GM18508 (cell line): ENCODE data around the gene STOX2.
"Not testable (repeated sequence)": the region's sequence is repeated elsewhere in the genome, so short reads cannot be mapped to it uniquely, and the experiment has no call there.

Experiments
- ATAC-seq: cut with Tn5 transposase; IDR thresholded peaks from one replicate; pipeline ENCODE4 v1.9.1; 2021; ENCODE audit warnings: moderate number of reproducible peaks; ENCODE audit not compliant: insufficient read depth, unreplicated experiment

STOX2 gene

GRCh38 chr4:184016759-184017668, 111.9 kb downstream of the STOX2 start:
- ATAC-seq = no peak

GRCh38 chr4:184019076-184019475, 114.0 kb downstream of the STOX2 start:
- ATAC-seq = no peak

GRCh38 chr4:184019667-184020623, 114.8 kb downstream of the STOX2 start:
- no peak for ATAC-seq

GRCh38 chr4:184021389-184021788, 116.3 kb downstream of the STOX2 start:
- ATAC-seq = no peak

GRCh38 chr4:184022679-184023383, 117.7 kb downstream of the STOX2 start:
- no peak for ATAC-seq

- no peak for ATAC-seq
Measured at GRCh38 chr4:184024637-184025036, 119.5 kb downstream of the STOX2 start.

- no peak for ATAC-seq
Measured at GRCh38 chr4:184028561-184029374, 123.7 kb downstream of the STOX2 start.

- ATAC-seq = no peak
Measured at GRCh38 chr4:184030036-184030435, 124.9 kb downstream of the STOX2 start.

GRCh38 chr4:184030764-184031163, 125.7 kb downstream of the STOX2 start:
- no peak for ATAC-seq

- no peak for ATAC-seq
Measured at GRCh38 chr4:184032091-184032490, 127.0 kb downstream of the STOX2 start.

GRCh38 chr4:184039963-184040383, 134.9 kb downstream of the STOX2 start:
- ATAC-seq = no peak

GRCh38 chr4:184041156-184041555, 136.0 kb downstream of the STOX2 start:
- no peak for ATAC-seq

GRCh38 chr4:184046148-184046547, 141.0 kb downstream of the STOX2 start:
- ATAC-seq = no peak

- not testable (repeated sequence) for ATAC-seq
Measured at GRCh38 chr4:184051262-184051661, 146.2 kb downstream of the STOX2 start.

- ATAC-seq = no peak
Measured at GRCh38 chr4:184052616-184053015, 147.5 kb downstream of the STOX2 start.

GRCh38 chr4:184053434-184053833, 148.3 kb downstream of the STOX2 start:
- no peak for ATAC-seq

- no peak for ATAC-seq
Measured at GRCh38 chr4:184056877-184057276, 151.8 kb downstream of the STOX2 start.

GRCh38 chr4:184058026-184058425, 152.9 kb downstream of the STOX2 start:
- ATAC-seq = no peak

- no peak for ATAC-seq
Measured at GRCh38 chr4:184059099-184059498, 154.0 kb downstream of the STOX2 start.
